Activated T-helper 2 cell treated with anti-CD3 and anti-CD28 coated beads, Interferon-gamma antibody, Interleukin-2, Interleukin-4, amounts not matched to agents 10 μg/mL and 5 μg/mL and 100 μg/mL, durations not matched to agents 14 hours and 24 hours and 36 hours (primary cell): ENCODE data around the gene AK8. TPM values are rescaled to one million over a fixed set of nuclear protein-coding genes. Genes with fewer than 3 reads are reported as not detected.

Experiments used
- DNase-seq: peaks from one replicate; pipeline ENCODE4 v3.0.0; 2021; ENCODE audit warnings: low spot score
- H3K27ac Mint-ChIP-seq: one replicate; pipeline ENCODE4 v1.8.0; 2021; ENCODE audit warnings: mixed read lengths
- H3K27me3 Mint-ChIP-seq: one replicate; pipeline ENCODE4 v1.8.0; 2021; ENCODE audit warnings: low read depth, mixed read lengths
- H3K36me3 Mint-ChIP-seq: one replicate; pipeline ENCODE4 v1.8.0; 2021; ENCODE audit warnings: low read depth, mixed read lengths
- H3K4me1 Mint-ChIP-seq: one replicate; pipeline ENCODE4 v1.8.0; 2021; ENCODE audit warnings: low read depth, mixed read lengths
- H3K4me3 Mint-ChIP-seq: one replicate; pipeline ENCODE4 v1.8.0; 2021; ENCODE audit warnings: low read depth, mild to moderate bottlenecking, moderate library complexity, mixed read lengths
- H3K9me3 Mint-ChIP-seq: one replicate; pipeline ENCODE4 v1.8.0; 2021; ENCODE audit warnings: mixed read lengths
- intact Hi-C: fragments of 100-400 bp; cut with micrococcal nuclease; formaldehyde crosslinking; loops from one replicate; pipeline ENCODE4 v1.15.1; 2023
- total RNA-seq: library from RNA; stranded (reverse); gene quantifications from 2 replicates; pipeline ENCODE4 v1.2.3, GENCODE V29; 2022

AK8 gene
- total RNA-seq, 1 donor from 2014 or later, result not detected

- Mint-ChIP-seq H3K4me3 (no peak overlapping the region), H3K27me3 (peaks cover 1% of the 10 kb centered on the region), H3K27ac (peak overlapping the region; percentile 12), H3K4me1 (peaks cover 7% of the 10 kb centered on the region), H3K9me3 (no peaks in the 10 kb centered on the region), H3K36me3 (no peaks in the 10 kb centered on the region)
- DNase-seq, result no peak
- intact Hi-C loops, result no loop called here
These were observed 13.4 kb downstream of the AK8 start for GRCh38 chr9:132864691-132865090.

- H3K27ac Mint-ChIP-seq, result peak overlapping the region; percentile 12
- no peak for DNase-seq
These were observed 13.8 kb downstream of the AK8 start for GRCh38 chr9:132864277-132864676.

GRCh38 chr9:132863096-132863495 is 15.0 kb downstream of the AK8 start:
- Mint-ChIP-seq H3K4me3 (no peak overlapping the region), H3K36me3 (no peaks in the 10 kb centered on the region), H3K27me3 (peaks cover 1% of the 10 kb centered on the region), H3K9me3 (no peaks in the 10 kb centered on the region), H3K4me1 (peaks cover 7% of the 10 kb centered on the region), H3K27ac (no peak overlapping the region)
- DNase-seq, result no peak
- intact Hi-C loops, result no loop called here

More at GRCh38 chr9:132864277-132864676, 13.8 kb downstream of the AK8 start:
- no peak overlapping the region for H3K4me3 Mint-ChIP-seq
- peaks cover 7% of the 10 kb centered on the region for H3K4me1 Mint-ChIP-seq
- no peaks in the 10 kb centered on the region for H3K36me3 Mint-ChIP-seq
- peaks cover 1% of the 10 kb centered on the region for H3K27me3 Mint-ChIP-seq
- no peaks in the 10 kb centered on the region for H3K9me3 Mint-ChIP-seq
- intact Hi-C loops, result no loop called here

DNA sequence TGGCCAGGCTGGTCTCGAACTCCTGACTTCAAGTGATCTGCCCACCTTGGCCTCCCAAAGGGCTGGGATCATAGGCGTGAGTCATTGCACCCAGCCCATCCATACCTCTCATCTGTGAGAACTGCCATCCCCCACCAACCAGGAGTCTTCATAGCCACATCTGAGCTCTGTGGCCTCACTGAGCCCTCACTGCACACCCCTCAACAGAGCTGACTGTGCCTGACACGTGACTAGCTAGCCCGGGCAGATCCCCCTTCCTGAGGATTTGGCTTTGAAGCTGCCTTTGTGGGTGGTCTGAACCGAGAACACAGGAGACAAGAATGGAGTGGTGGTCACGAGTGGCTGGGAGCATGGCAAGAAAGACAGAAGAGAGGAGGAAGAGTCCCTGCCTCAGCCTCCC is 15.6 kb downstream of the AK8 start:
- peaks cover 1% of the 10 kb centered on the region for H3K27me3 Mint-ChIP-seq

GRCh38 chr9:132861666-132862065 is 16.4 kb downstream of the AK8 start:
- Mint-ChIP-seq H3K27ac (no peak overlapping the region), H3K4me1 (peaks cover 7% of the 10 kb centered on the region), H3K4me3 (no peak overlapping the region), H3K27me3 (peaks cover 1% of the 10 kb centered on the region), H3K36me3 (no peaks in the 10 kb centered on the region), H3K9me3 (no peaks in the 10 kb centered on the region)
- intact Hi-C loops, result no loop called here
- no peak for DNase-seq

More for the DNA sequence above, 15.6 kb downstream of the AK8 start:
- H3K27ac Mint-ChIP-seq, result no peak overlapping the region
- intact Hi-C loops, result no loop called here
- no peaks in the 10 kb centered on the region for H3K9me3 Mint-ChIP-seq
- no peak overlapping the region for H3K4me3 Mint-ChIP-seq
- DNase-seq, result no peak
- H3K4me1 Mint-ChIP-seq, result peaks cover 7% of the 10 kb centered on the region
- no peaks in the 10 kb centered on the region for H3K36me3 Mint-ChIP-seq

DNA sequence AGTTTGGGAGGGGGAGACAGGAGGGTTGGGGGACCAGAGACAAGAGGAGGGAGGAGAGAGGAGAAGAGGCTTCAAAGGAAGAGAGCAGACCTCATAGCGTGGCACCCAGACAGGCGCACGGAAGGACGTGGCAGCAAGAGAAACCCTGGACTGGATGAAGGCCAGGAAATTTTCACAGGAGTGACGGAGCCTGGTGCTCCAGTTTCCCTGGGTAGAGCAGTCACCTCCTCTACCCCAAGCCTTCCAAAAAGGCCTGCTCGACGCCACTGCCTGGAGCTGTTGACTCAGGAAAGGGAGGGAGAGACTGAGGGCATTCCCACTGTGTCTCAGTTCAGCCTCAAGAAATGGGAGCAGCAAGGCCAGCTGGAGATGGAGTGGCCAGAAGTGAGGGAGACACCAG is 19.3 kb downstream of the AK8 start:
- Mint-ChIP-seq H3K4me3 (no peak overlapping the region), H3K27ac (no peak overlapping the region), H3K27me3 (peaks cover 1% of the 10 kb centered on the region), H3K9me3 (no peaks in the 10 kb centered on the region), H3K4me1 (peaks cover 2% of the 10 kb centered on the region), H3K36me3 (no peaks in the 10 kb centered on the region)
- no peak for DNase-seq
- intact Hi-C loops, result no loop called here

GRCh38 chr9:132857616-132858342 is 20.3 kb downstream of the AK8 start:
- Mint-ChIP-seq H3K36me3 (no peaks in the 10 kb centered on the region), H3K4me1 (peaks cover 2% of the 10 kb centered on the region), H3K4me3 (no peak overlapping the region), H3K9me3 (no peaks in the 10 kb centered on the region), H3K27me3 (peaks cover 1% of the 10 kb centered on the region), H3K27ac (no peak overlapping the region)
- intact Hi-C loops, result no loop called here
- no peak for DNase-seq

DNA sequence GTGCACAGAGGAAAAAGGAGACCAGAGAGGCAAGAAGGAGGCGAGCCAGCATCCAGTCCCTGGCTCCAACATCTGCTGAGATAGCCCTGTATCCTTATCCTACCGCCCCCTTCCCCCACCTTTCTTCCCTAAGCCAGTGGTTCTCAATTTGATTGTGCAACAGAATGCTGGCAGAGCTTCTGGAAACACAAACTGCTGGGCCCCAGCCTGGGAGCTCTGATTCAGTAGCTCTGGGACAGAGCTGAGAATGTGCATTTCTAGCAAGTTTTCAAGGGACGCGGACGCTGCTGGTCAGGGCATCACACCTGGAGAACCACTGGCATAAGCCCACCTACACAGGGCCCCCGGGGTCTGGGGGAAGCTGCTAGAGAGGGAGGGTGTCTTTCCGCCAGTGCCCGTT is 21.1 kb downstream of the AK8 start:
- H3K9me3 Mint-ChIP-seq, result no peaks in the 10 kb centered on the region
- H3K27ac Mint-ChIP-seq, result no peak overlapping the region
- H3K36me3 Mint-ChIP-seq, result no peaks in the 10 kb centered on the region
- H3K27me3 Mint-ChIP-seq, result peaks cover 1% of the 10 kb centered on the region
- H3K4me1 Mint-ChIP-seq, result no peaks in the 10 kb centered on the region
- H3K4me3 Mint-ChIP-seq, result no peak overlapping the region
- DNase-seq, result no peak
- intact Hi-C loops, result no loop called here

DNA sequence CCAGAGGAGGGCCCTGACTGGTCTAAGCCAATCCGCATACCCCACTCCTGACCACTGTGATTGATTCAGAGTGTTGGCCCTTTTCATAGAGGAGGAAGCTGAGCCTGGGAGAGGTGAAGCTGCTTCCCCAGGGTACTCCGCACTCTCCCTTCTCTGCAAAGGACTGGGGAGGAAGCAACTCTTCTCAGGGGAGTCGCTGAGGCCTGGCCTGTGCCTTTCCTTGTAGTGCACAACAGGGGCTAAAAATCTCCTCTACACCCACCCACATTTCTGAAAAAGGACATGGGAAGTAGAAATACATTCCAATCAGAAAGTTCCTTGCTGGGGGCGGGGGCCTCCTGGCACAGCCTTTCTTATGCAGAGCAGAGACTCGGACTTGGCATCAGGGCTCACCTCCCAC is 22.2 kb downstream of the AK8 start:
- Mint-ChIP-seq H3K36me3 (no peaks in the 10 kb centered on the region), H3K4me1 (peaks cover 4% of the 10 kb centered on the region)
- DNase-seq, result no peak

GRCh38 chr9:132854832-132855231 is 23.3 kb downstream of the AK8 start:
- intact Hi-C loops, result no loop called here
- Mint-ChIP-seq H3K9me3 (no peaks in the 10 kb centered on the region), H3K27me3 (no peaks in the 10 kb centered on the region), H3K27ac (no peak overlapping the region), H3K36me3 (no peaks in the 10 kb centered on the region), H3K4me3 (no peak overlapping the region), H3K4me1 (peaks cover 8% of the 10 kb centered on the region)
- DNase-seq, result no peak

More for the DNA sequence above, 22.2 kb downstream of the AK8 start:
- intact Hi-C loops, result no loop called here
- no peaks in the 10 kb centered on the region for H3K9me3 Mint-ChIP-seq
- no peak overlapping the region for H3K27ac Mint-ChIP-seq
- H3K27me3 Mint-ChIP-seq, result peaks cover 1% of the 10 kb centered on the region
- no peak overlapping the region for H3K4me3 Mint-ChIP-seq

- Mint-ChIP-seq H3K4me3 (no peak overlapping the region), H3K4me1 (peaks cover 13% of the 10 kb centered on the region), H3K27me3 (no peaks in the 10 kb centered on the region), H3K27ac (no peak overlapping the region), H3K36me3 (no peaks in the 10 kb centered on the region), H3K9me3 (no peaks in the 10 kb centered on the region)
- intact Hi-C loops, result no loop called here
- no peak for DNase-seq
These were observed 24.6 kb downstream of the AK8 start for GRCh38 chr9:132853482-132853881.

GRCh38 chr9:132849185-132849706 is 28.8 kb downstream of the AK8 start:
- H3K27ac Mint-ChIP-seq, result no peak overlapping the region
- H3K27me3 Mint-ChIP-seq, result no peaks in the 10 kb centered on the region
- intact Hi-C loops, result no loop called here
- DNase-seq, result no peak
- H3K36me3 Mint-ChIP-seq, result no peaks in the 10 kb centered on the region
- H3K4me3 Mint-ChIP-seq, result peak overlapping the region; percentile 1
- no peaks in the 10 kb centered on the region for H3K9me3 Mint-ChIP-seq
- peaks cover 13% of the 10 kb centered on the region for H3K4me1 Mint-ChIP-seq

GRCh38 chr9:132846918-132847515 is 31.1 kb downstream of the AK8 start:
- H3K27me3 Mint-ChIP-seq, result no peaks in the 10 kb centered on the region
- H3K4me3 Mint-ChIP-seq, result no peak overlapping the region
- no peaks in the 10 kb centered on the region for H3K9me3 Mint-ChIP-seq
- intact Hi-C loops, result no loop called here
- H3K27ac Mint-ChIP-seq, result no peak overlapping the region
- no peak for DNase-seq
- H3K4me1 Mint-ChIP-seq, result peaks cover 13% of the 10 kb centered on the region
- H3K36me3 Mint-ChIP-seq, result no peaks in the 10 kb centered on the region
